Activated CD8-positive, alpha-beta memory T cell treated with anti-CD3 and anti-CD28 coated beads, Interleukin-2, amount 10 ng/mL, durations not matched to agents 7 days and 5 days (primary cell): ENCODE data around the gene DGLUCY. TPM values are rescaled to one million over a fixed set of nuclear protein-coding genes. Genes with fewer than 3 reads are reported as not detected.
"Not testable (repeated sequence)": the region's sequence is repeated elsewhere in the genome, so short reads cannot be mapped to it uniquely, and the experiment has no call there.

ENCODE experiments used
- ATAC-seq: fragments of 150-1000 bp; cut with Tn5 transposase; one replicate; pipeline ENCODE4 v1.10.0; 2021; ENCODE audit warnings: moderate library complexity
- CTCF ChIA-PET: fragments of 350-600 bp; sonication (Branson Sonifier 250); formaldehyde crosslinking; loops from one replicate; lab custom pipeline; 2021; ENCODE audit warnings: antibody characterized with exemption; lab: Charles Lee
- DNase-seq: peaks from one replicate; pipeline ENCODE4 v3.0.0-alpha.2; 2020
- H3K27ac Mint-ChIP-seq: one replicate; pipeline ENCODE4 v1.8.0; 2021; ENCODE audit warnings: mild to moderate bottlenecking, mixed read lengths
- H3K27me3 Mint-ChIP-seq: one replicate; pipeline ENCODE4 v1.8.0; 2021; ENCODE audit warnings: mixed read lengths
- H3K36me3 Mint-ChIP-seq: one replicate; pipeline ENCODE4 v1.8.0; 2021; ENCODE audit warnings: mild to moderate bottlenecking, mixed read lengths
- H3K4me1 Mint-ChIP-seq: one replicate; pipeline ENCODE4 v1.8.0; 2021; ENCODE audit warnings: mixed read lengths
- H3K4me3 Mint-ChIP-seq: one replicate; pipeline ENCODE4 v1.8.0; 2021; ENCODE audit warnings: mild to moderate bottlenecking, moderate library complexity, mixed read lengths
- H3K9me3 Mint-ChIP-seq: one replicate; pipeline ENCODE4 v1.8.0; 2022; ENCODE audit warnings: low read depth, mixed read lengths
- total RNA-seq, 2 experiments: library from RNA; stranded (reverse); gene quantifications; one replicate each; pipeline ENCODE4 v1.2.3, GENCODE V29; 2021

The DGLUCY gene
- total RNA-seq = 100 to 1,000 TPM; 113 to 176 TPM

- H3K27ac Mint-ChIP-seq = peak within 1 kb of the TSS; percentile 96
- DNase-seq (peak; percentile 93), ATAC-seq (peak; percentile 80)
- H3K4me1 Mint-ChIP-seq = peaks cover 66% of the 10 kb centered on the region
- no peaks in the 10 kb centered on the region for H3K9me3 Mint-ChIP-seq
- peaks cover 40% of the 10 kb centered on the region for H3K36me3 Mint-ChIP-seq
- H3K27me3 Mint-ChIP-seq = no peaks in the 10 kb centered on the region
- CTCF ChIA-PET = interaction anchor here (0.9 to 5.7 kb wide), 15 partner anchors 8 to 224 kb away, joined by 3 to 125 read pairs (median 5); partner anchors contain the start of gene RPS6KA5
- H3K4me3 Mint-ChIP-seq = peak within 1 kb of the TSS; percentile 98
Observed at GRCh38 chr14:91113829-91114078, at the start of gene DGLUCY. Gene DGLUCY (plus strand): TSS chr14:91114073. CDS start chr14:91160295, 46,222 bp downstream.

- CTCF ChIA-PET = interaction anchor here (1.6 to 9.7 kb wide), 4 partner anchors 8 to 49 kb away, joined by 6 to 125 read pairs (median 10); partner anchors contain the start of gene DGLUCY
- H3K9me3 Mint-ChIP-seq = no peaks in the 10 kb centered on the region
- H3K27ac Mint-ChIP-seq = peak overlapping the region; percentile 76
- no peak overlapping the region for H3K4me3 Mint-ChIP-seq
- peaks cover 27% of the 10 kb centered on the region for H3K36me3 Mint-ChIP-seq
- ATAC-seq (no peak), DNase-seq (no peak)
- no peaks in the 10 kb centered on the region for H3K27me3 Mint-ChIP-seq
- H3K4me1 Mint-ChIP-seq = peaks cover 64% of the 10 kb centered on the region
Observed at GRCh38 chr14:91065266-91065665, 48.6 kb upstream of the DGLUCY start.

- H3K27ac Mint-ChIP-seq = peak overlapping the region; percentile 91
- CTCF ChIA-PET = interaction anchor here (1.3 to 9.7 kb wide), 2 partner anchors 11 to 47 kb away, joined by 8 to 125 read pairs; partner anchors contain the start of gene DGLUCY
- peaks cover 68% of the 10 kb centered on the region for H3K4me1 Mint-ChIP-seq
- ATAC-seq = peak; percentile 13
- H3K4me3 Mint-ChIP-seq = no peak overlapping the region
- H3K36me3 Mint-ChIP-seq = peaks cover 34% of the 10 kb centered on the region
- no peaks in the 10 kb centered on the region for H3K27me3 Mint-ChIP-seq
- H3K9me3 Mint-ChIP-seq = peaks cover 4% of the 10 kb centered on the region
- peak; percentile 59 for DNase-seq
Observed at GRCh38 chr14:91067186-91067585, 46.7 kb upstream of the DGLUCY start.

- peak overlapping the region; percentile 29 for H3K4me3 Mint-ChIP-seq
- H3K36me3 Mint-ChIP-seq = peaks cover 31% of the 10 kb centered on the region
- H3K9me3 Mint-ChIP-seq = peaks cover 4% of the 10 kb centered on the region
- DNase-seq (no peak), ATAC-seq (peak; percentile 44)
- CTCF ChIA-PET = interaction anchor here (1.0 to 1.6 kb wide), 2 partner anchors 10 to 13 kb away, joined by 3 to 6 read pairs; no protein-coding TSS in a partner anchor
- H3K27me3 Mint-ChIP-seq = no peaks in the 10 kb centered on the region
- peaks cover 65% of the 10 kb centered on the region for H3K4me1 Mint-ChIP-seq
- peak overlapping the region; percentile 91 for H3K27ac Mint-ChIP-seq
Observed at GRCh38 chr14:91068642-91069041, 45.2 kb upstream of the DGLUCY start.

- no peak for DNase-seq
- no peaks in the 10 kb centered on the region for H3K27me3 Mint-ChIP-seq
- H3K4me1 Mint-ChIP-seq = peaks cover 55% of the 10 kb centered on the region
- peaks cover 4% of the 10 kb centered on the region for H3K9me3 Mint-ChIP-seq
- no peak for ATAC-seq
- H3K4me3 Mint-ChIP-seq = no peak overlapping the region
- peaks cover 19% of the 10 kb centered on the region for H3K36me3 Mint-ChIP-seq
- no peak overlapping the region for H3K27ac Mint-ChIP-seq
- CTCF ChIA-PET = interaction anchor here (1.4 kb wide), 1 partner anchor 43 kb away, joined by 4 read pairs; the partner anchor contains the start of gene DGLUCY
Observed at GRCh38 chr14:91070572-91070971, 43.3 kb upstream of the DGLUCY start.

- no peak for ATAC-seq
- H3K4me1 Mint-ChIP-seq = peaks cover 56% of the 10 kb centered on the region
- no peak overlapping the region for H3K27ac Mint-ChIP-seq
Observed at GRCh38 chr14:91075553-91075952, 38.3 kb upstream of the DGLUCY start.

GRCh38 chr14:91078095-91078737 is 35.7 kb upstream of the DGLUCY start:
- CTCF ChIA-PET = interaction anchor here (0.8 to 2.0 kb wide), 9 partner anchors 10 to 80 kb away, joined by 3 to 17 read pairs (median 6); partner anchors contain the start of genes DGLUCY and RPS6KA5
- Mint-ChIP-seq H3K4me3 (peak overlapping the region; percentile 50), H3K27ac (peak overlapping the region; percentile 99), H3K36me3 (peaks cover 27% of the 10 kb centered on the region), H3K4me1 (peaks cover 56% of the 10 kb centered on the region), H3K9me3 (no peaks in the 10 kb centered on the region), H3K27me3 (no peaks in the 10 kb centered on the region)
- DNase-seq = peak; percentile 81
- ATAC-seq = peak; percentile 95

More at GRCh38 chr14:91075553-91075952, 38.3 kb upstream of the DGLUCY start:
- H3K27me3 Mint-ChIP-seq = no peaks in the 10 kb centered on the region
- H3K4me3 Mint-ChIP-seq = no peak overlapping the region
- H3K36me3 Mint-ChIP-seq = peaks cover 15% of the 10 kb centered on the region
- CTCF ChIA-PET = interaction anchor here (1.6 kb wide), 1 partner anchor 10 kb away, joined by 6 read pairs; no protein-coding TSS in a partner anchor
- no peak for DNase-seq
- peaks cover 2% of the 10 kb centered on the region for H3K9me3 Mint-ChIP-seq

GRCh38 chr14:91080071-91080470 is 33.8 kb upstream of the DGLUCY start:
- CTCF ChIA-PET = interaction anchor here (1.0 kb wide), 2 partner anchors 20 to 27 kb away, joined by 3 to 4 read pairs; no protein-coding TSS in a partner anchor

GRCh38 chr14:91082282-91082681 is 31.6 kb upstream of the DGLUCY start:
- H3K9me3 Mint-ChIP-seq = no peaks in the 10 kb centered on the region
- H3K36me3 Mint-ChIP-seq = peaks cover 30% of the 10 kb centered on the region
- peaks cover 39% of the 10 kb centered on the region for H3K4me1 Mint-ChIP-seq
- no peak for DNase-seq
- ATAC-seq = no peak
- H3K27me3 Mint-ChIP-seq = no peaks in the 10 kb centered on the region
- H3K27ac Mint-ChIP-seq = no peak overlapping the region
- no peak overlapping the region for H3K4me3 Mint-ChIP-seq
- CTCF ChIA-PET = interaction anchor here (1.0 to 1.3 kb wide), 3 partner anchors 10 to 32 kb away, joined by 3 read pairs; no protein-coding TSS in a partner anchor

More at GRCh38 chr14:91080071-91080470, 33.8 kb upstream of the DGLUCY start:
- Mint-ChIP-seq H3K4me3 (no peak overlapping the region), H3K27ac (peak overlapping the region; percentile 50), H3K36me3 (peaks cover 31% of the 10 kb centered on the region), H3K9me3 (no peaks in the 10 kb centered on the region), H3K4me1 (peaks cover 54% of the 10 kb centered on the region), H3K27me3 (no peaks in the 10 kb centered on the region)
- DNase-seq (no peak), ATAC-seq (no peak)

- ATAC-seq (no peak), DNase-seq (no peak)
- H3K27ac Mint-ChIP-seq = no peak overlapping the region
- H3K4me3 Mint-ChIP-seq = no peak overlapping the region
- CTCF ChIA-PET = interaction anchor here (0.8 to 1.5 kb wide), 3 partner anchors 16 to 182 kb away, joined by 3 to 4 read pairs (median 4); no protein-coding TSS in a partner anchor
- no peaks in the 10 kb centered on the region for H3K9me3 Mint-ChIP-seq
- peaks cover 27% of the 10 kb centered on the region for H3K4me1 Mint-ChIP-seq
- no peaks in the 10 kb centered on the region for H3K27me3 Mint-ChIP-seq
- H3K36me3 Mint-ChIP-seq = peaks cover 28% of the 10 kb centered on the region
Observed at GRCh38 chr14:91084516-91084915, 29.4 kb upstream of the DGLUCY start.

GRCh38 chr14:91087470-91087869 is 26.4 kb upstream of the DGLUCY start:
- H3K27ac Mint-ChIP-seq, DNase-seq, CTCF ChIA-PET, ATAC-seq, H3K4me3 Mint-ChIP-seq, H3K27me3 Mint-ChIP-seq, H3K9me3 Mint-ChIP-seq: not testable (repeated sequence)
- Mint-ChIP-seq H3K36me3 (peaks cover 12% of the 10 kb centered on the region), H3K4me1 (peaks cover 24% of the 10 kb centered on the region)

GRCh38 chr14:91088585-91089235 is 25.2 kb upstream of the DGLUCY start:
- Mint-ChIP-seq H3K27ac (peak overlapping the region; percentile 20), H3K9me3 (no peaks in the 10 kb centered on the region), H3K27me3 (no peaks in the 10 kb centered on the region), H3K36me3 (peaks cover 8% of the 10 kb centered on the region), H3K4me1 (peaks cover 24% of the 10 kb centered on the region), H3K4me3 (no peak overlapping the region)
- DNase-seq (no peak), ATAC-seq (no peak)
- CTCF ChIA-PET = no interaction called here

- peaks cover 24% of the 10 kb centered on the region for H3K4me1 Mint-ChIP-seq
- CTCF ChIA-PET = interaction anchor here (1.3 to 1.4 kb wide), 3 partner anchors 11 to 187 kb away, joined by 3 to 4 read pairs (median 3); no protein-coding TSS in a partner anchor
- DNase-seq (no peak), ATAC-seq (no peak)
- H3K36me3 Mint-ChIP-seq = peaks cover 5% of the 10 kb centered on the region
- H3K9me3 Mint-ChIP-seq = no peaks in the 10 kb centered on the region
- H3K27ac Mint-ChIP-seq = no peak overlapping the region
- no peaks in the 10 kb centered on the region for H3K27me3 Mint-ChIP-seq
- H3K4me3 Mint-ChIP-seq = no peak overlapping the region
Observed at GRCh38 chr14:91089958-91090535, 23.8 kb upstream of the DGLUCY start.
